ENCODE results near the gene COPS9.

COPS9 gene

DNA sequence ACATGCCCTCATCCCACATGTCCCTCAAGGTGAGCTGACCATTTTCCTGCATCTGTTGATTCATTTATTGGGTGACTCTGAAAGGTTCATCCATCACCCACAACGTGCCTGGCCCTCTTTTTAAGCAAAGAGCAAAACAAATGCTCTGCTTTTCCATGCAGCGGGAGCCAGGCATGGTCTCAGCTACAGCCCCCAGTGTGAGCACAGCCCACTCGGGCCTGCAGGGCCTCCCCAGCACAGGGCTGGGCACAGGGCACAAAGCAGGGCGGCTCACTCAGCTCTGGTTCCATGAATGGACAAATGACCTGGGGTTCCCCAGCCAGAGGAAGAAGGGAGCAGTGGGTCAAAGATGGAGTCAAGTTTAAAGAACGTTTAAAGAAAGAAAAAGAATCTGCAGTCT lies 28.5 kb upstream of the COPS9 start:
- Mint-ChIP-seq H3K4me1 (no peaks in the 10 kb centered on the region), H3K27ac (no peak overlapping the region), H3K27me3 (ENCODE audit: low read depth) (peaks cover 20% of the 10 kb centered on the region), H3K36me3 (ENCODE audit: low read depth) (no peaks in the 10 kb centered on the region), H3K9me3 (no peaks in the 10 kb centered on the region), H3K4me3 (no peak overlapping the region)
- TF ChIP-seq, protein P1, sequence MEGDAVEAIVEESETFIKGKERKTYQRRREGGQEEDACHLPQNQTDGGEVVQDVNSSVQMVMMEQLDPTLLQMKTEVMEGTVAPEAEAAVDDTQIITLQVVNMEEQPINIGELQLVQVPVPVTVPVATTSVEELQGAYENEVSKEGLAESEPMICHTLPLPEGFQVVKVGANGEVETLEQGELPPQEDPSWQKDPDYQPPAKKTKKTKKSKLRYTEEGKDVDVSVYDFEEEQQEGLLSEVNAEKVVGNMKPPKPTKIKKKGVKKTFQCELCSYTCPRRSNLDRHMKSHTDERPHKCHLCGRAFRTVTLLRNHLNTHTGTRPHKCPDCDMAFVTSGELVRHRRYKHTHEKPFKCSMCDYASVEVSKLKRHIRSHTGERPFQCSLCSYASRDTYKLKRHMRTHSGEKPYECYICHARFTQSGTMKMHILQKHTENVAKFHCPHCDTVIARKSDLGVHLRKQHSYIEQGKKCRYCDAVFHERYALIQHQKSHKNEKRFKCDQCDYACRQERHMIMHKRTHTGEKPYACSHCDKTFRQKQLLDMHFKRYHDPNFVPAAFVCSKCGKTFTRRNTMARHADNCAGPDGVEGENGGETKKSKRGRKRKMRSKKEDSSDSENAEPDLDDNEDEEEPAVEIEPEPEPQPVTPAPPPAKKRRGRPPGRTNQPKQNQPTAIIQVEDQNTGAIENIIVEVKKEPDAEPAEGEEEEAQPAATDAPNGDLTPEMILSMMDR (IDR thresholded peaks at IDR 0.05; ENCODE audit: unreplicated experiment in 3 of 3), result no peak

DNA sequence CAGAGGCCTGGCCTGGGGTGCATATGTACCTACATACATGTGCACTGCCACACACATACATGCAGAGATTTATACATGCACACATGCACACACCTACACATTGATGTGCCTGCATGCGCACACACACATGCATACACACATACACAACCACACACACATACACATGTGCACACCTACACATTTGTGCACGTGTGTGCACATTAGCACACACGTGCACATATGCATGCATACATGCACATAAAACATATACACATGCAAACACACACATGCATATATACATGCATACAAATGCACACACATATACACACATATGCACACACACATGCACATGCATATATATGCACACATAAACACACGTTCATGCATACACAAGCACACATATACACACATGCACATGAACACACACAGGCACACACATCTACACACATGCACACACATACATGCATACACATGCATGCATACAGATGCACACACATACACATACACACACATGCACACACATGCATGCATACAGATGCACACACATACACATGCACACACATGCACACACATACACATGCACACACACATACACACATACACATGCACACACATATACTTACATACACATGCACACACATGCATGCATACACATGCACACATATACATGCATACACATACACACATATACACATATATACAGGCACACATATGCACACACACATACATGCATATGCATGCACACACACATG lies 27.9 kb upstream of the COPS9 start:
- peaks cover 22% of the 10 kb centered on the region for H3K27me3 Mint-ChIP-seq (ENCODE audit: low read depth)
- no peak overlapping the region for H3K4me3 Mint-ChIP-seq
- TF ChIP-seq, protein P1 (IDR thresholded peaks at IDR 0.05; ENCODE audit: unreplicated experiment in 3 of 3), result no peak
- no peaks in the 10 kb centered on the region for H3K9me3 Mint-ChIP-seq
- no peak overlapping the region for H3K27ac Mint-ChIP-seq
- H3K4me1 Mint-ChIP-seq, result no peaks in the 10 kb centered on the region
- H3K36me3 Mint-ChIP-seq (ENCODE audit: low read depth), result no peaks in the 10 kb centered on the region

DNA sequence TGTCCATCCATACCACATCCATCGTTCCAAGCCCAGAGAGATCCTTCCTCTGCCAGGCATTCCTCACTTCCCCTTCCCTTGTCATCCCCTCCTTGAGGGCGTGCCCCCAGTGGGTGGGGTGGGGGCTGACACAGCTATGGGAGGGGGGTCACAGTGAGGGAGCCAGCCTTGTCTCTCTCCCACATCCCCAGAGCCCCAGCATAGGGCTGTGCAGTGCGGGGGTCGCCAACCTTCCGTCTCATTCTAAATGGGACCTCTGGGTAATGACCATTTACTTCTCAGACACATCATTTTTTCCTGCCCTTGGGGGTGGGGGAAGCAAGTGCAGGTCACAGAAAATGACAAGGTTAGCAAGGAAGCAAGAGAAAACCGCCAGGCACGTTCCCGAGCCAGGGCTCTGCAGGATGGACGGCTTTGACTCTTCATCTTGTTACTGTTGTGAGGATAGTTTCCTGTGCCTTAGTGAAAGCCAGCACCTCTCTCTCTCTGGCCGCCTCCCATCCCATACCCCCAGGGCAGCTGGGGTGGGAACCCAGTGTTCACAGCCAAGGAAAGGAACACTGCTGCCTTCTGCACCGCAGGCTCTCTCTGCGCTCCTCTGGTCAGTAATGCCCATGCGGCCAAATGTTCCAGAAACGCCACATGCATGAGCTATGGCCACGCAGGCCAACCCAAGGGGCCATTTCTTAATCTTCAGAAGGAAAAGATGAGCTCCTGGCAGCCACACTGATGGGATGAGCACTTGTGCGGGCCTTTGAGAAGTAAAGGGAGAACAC lies 27.0 kb upstream of the COPS9 start:
- Mint-ChIP-seq H3K4me1 (no peaks in the 10 kb centered on the region), H3K9me3 (no peaks in the 10 kb centered on the region), H3K4me3 (no peak overlapping the region), H3K36me3 (ENCODE audit: low read depth) (no peaks in the 10 kb centered on the region), H3K27me3 (ENCODE audit: low read depth) (peaks cover 21% of the 10 kb centered on the region), H3K27ac (no peak overlapping the region)
- TF ChIP-seq, protein P1 (IDR thresholded peaks at IDR 0.05; ENCODE audit: unreplicated experiment in 3 of 3), result no peak

DNA sequence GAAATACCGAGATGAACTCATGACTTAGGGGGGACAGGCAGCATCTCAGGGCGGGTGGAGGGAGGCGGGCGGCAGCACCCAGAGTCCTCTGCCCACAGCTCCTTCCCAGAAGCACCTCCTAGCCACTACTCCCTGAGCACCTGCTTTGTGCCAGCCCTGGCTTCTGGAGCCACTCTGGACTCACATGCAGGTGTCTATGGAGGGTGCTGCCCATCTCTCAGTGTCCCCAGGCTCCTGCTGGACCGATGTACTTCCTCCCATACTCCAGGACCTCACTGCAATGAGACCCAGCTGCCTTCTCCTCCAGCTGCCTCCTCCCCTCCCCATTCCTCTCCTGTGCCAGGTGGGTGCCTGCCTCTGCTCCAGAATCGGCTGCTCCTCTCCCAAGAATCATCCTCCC lies 26.4 kb upstream of the COPS9 start:
- Mint-ChIP-seq H3K27me3 (ENCODE audit: low read depth) (peaks cover 20% of the 10 kb centered on the region), H3K4me3 (no peak overlapping the region), H3K36me3 (ENCODE audit: low read depth) (no peaks in the 10 kb centered on the region), H3K4me1 (no peaks in the 10 kb centered on the region), H3K9me3 (no peaks in the 10 kb centered on the region), H3K27ac (no peak overlapping the region)
- TF ChIP-seq, protein P1 (IDR thresholded peaks at IDR 0.05; ENCODE audit: unreplicated experiment in 3 of 3), result no peak

DNA sequence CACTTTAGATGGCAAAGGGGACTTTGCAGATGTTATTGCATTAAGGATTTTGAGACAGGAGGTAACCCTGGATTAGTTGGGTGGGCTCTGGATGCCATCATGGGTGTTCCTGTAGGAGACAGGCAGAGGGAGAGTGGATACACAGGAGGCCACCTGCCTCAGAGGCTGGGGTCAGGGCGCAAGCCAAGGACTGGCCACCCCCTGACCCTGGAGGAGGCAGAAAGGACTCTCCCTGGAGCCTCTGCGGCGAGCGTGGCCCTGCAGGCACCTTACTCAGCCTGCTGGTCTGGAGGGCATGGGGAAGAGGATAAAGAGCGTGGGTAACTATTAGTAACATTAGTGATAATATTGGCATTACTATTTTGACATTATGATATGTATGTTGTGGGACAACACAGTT lies 25.9 kb upstream of the COPS9 start:
- TF ChIP-seq, protein P1 (IDR thresholded peaks at IDR 0.05; ENCODE audit: unreplicated experiment in 3 of 3), result no peak
- H3K4me3 Mint-ChIP-seq, result no peak overlapping the region
- no peaks in the 10 kb centered on the region for H3K9me3 Mint-ChIP-seq
- H3K4me1 Mint-ChIP-seq, result no peaks in the 10 kb centered on the region
- H3K36me3 Mint-ChIP-seq (ENCODE audit: low read depth), result no peaks in the 10 kb centered on the region
- no peak overlapping the region for H3K27ac Mint-ChIP-seq
- H3K27me3 Mint-ChIP-seq (ENCODE audit: low read depth), result peaks cover 20% of the 10 kb centered on the region

All from nephron (organoid).